Gastroesophageal sphincter (tissue), 4 donors: Measurements from ENCODE around the gene IQCN. TPM values are rescaled to one million over a fixed set of nuclear protein-coding genes. Genes with fewer than 3 reads are reported as not detected.
A peak's percentile ranks its signal among the peaks of the same experiment; 100 is the strongest.

Experiments
- ATAC-seq: fragments of 150-250 bp; one replicate; pipeline ENCODE4 v1.9.1; 2016; ENCODE audit warnings: mild to moderate bottlenecking, moderate library complexity
- H3K27ac ChIP-seq, 4 donors: fragments of 200-600 bp; sonication (generic) in 3 of 4; 1 replicate in 3 of 4; 2 replicates in 1 of 4; pipeline ENCODE4 v1.5.1; 2016 to 2019
- H3K27me3 ChIP-seq: fragments of 200-600 bp; sonication (generic); one replicate; pipeline ENCODE4 v1.5.1; 2019
- H3K36me3 ChIP-seq, 2 donors: fragments of 200-600 bp; sonication (generic); one replicate each; pipeline ENCODE4 v1.5.1; 2019; ENCODE audit warnings: control low read depth in 1 of 2
- H3K4me1 ChIP-seq, 3 donors: fragments of 200-600 bp; sonication (generic); 1 replicate in 2 of 3; 2 replicates in 1 of 3; pipeline ENCODE4 v1.5.1; 2016 to 2019; ENCODE audit warnings: control low read depth in 2 of 3
- H3K4me3 ChIP-seq, 2 donors: fragments of 200-600 bp; sonication (generic); one replicate each; pipeline ENCODE4 v1.5.1; 2019; ENCODE audit warnings: mild to moderate bottlenecking in 1 of 2, moderate library complexity in 1 of 2
- H3K9me3 ChIP-seq, 3 donors: fragments of 200-600 bp; sonication (generic); one replicate each; pipeline ENCODE4 v1.5.1; 2017 to 2019; ENCODE audit warnings: control low read depth in 2 of 3
- CTCF ChIP-seq, 4 experiments: fragments of 200-600 bp in 2 of 4; fragments of 450-650 bp in 2 of 4; sonication (generic) in 1 of 4; IDR thresholded peaks; one replicate each; pipeline ENCODE4 v1.5.1; 2017 to 2019; ENCODE audit warnings: antibody characterized with exemption in 4 of 4, mild to moderate bottlenecking in 2 of 4, moderate library complexity in 2 of 4
- EP300 ChIP-seq: sonication (generic); formaldehyde crosslinking; IDR thresholded peaks from one replicate; pipeline ENCODE4 v1.6.1; 2017; ENCODE audit warnings: antibody characterized with exemption, mild to moderate bottlenecking
- POLR2A ChIP-seq, 2 donors: fragments of 450-650 bp; IDR thresholded peaks; one replicate each; pipeline ENCODE4 v1.6.1; 2017; ENCODE audit warnings: antibody characterized with exemption in 2 of 2, mild to moderate bottlenecking in 2 of 2, moderate library complexity in 1 of 2
- POLR2AphosphoS5 ChIP-seq: sonication (generic); formaldehyde crosslinking; IDR thresholded peaks from one replicate; pipeline ENCODE4 v1.6.1; 2017; ENCODE audit warnings: antibody characterized with exemption
- WGBS, 2 donors: methylation state at CpG; one replicate each; pipeline ENCODE4 v1.1.5; 2018; ENCODE audit warnings: low coverage in 1 of 2; 5-methylcytosine and 5-hydroxymethylcytosine counted together
- total RNA-seq, 4 donors: library from RNA; depleted of rRNA; stranded (reverse); fragments of >200 nt; gene quantifications; one replicate each; pipeline ENCODE4 v1.1.0, GENCODE V29; 2016

Gene IQCN
- total RNA-seq, 4 donors from 2014 or later, result 0.27 to 4.4 (median 1.3) TPM

- TF ChIP-seq POLR2AphosphoS5, result no peak
- no peak for TF ChIP-seq CTCF (IDR thresholded peaks at IDR 0.05)
- TF ChIP-seq POLR2A (IDR thresholded peaks at IDR 0.05), result no peak
- TF ChIP-seq EP300, result no peak
- 79 to 83% methylated on average over 2 to 3 of the region's 21 CpGs for WGBS, 2 donors
- no peaks in the 10 kb centered on the region for H3K36me3 ChIP-seq
- peaks cover 5 to 51% (median 22%) of the 10 kb centered on the region in 3 donors for H3K4me1 ChIP-seq
- peak overlapping the region in 3 of 4 donors; percentile 68 to 99 (median 72) for H3K27ac ChIP-seq
- H3K4me3 ChIP-seq, result no peak overlapping the region
- H3K9me3 ChIP-seq, result no peaks in the 10 kb centered on the region
- no peaks in the 10 kb centered on the region for H3K27me3 ChIP-seq
- no peak for ATAC-seq
Observed at GRCh38 chr19:18286973-18287635, 12.9 kb upstream of the IQCN start.

- 52 to 64% methylated on average over 7 to 8 of the region's 12 CpGs for WGBS, 2 donors
- H3K4me1 ChIP-seq, result peaks cover 5 to 34% (median 12%) of the 10 kb centered on the region in 3 donors
- ATAC-seq, result no peak
Observed at GRCh38 chr19:18284712-18285360, 10.6 kb upstream of the IQCN start.

GRCh38 chr19:18283338-18283737 lies 9.1 kb upstream of the IQCN start:
- no peaks in the 10 kb centered on the region for H3K9me3 ChIP-seq
- WGBS, 2 donors, result 96 to 98% methylated on average over 4 to 5 of the region's 5 CpGs
- peak overlapping the region; percentile 89 to 100 (median 100) for H3K27ac ChIP-seq
- no peaks in the 10 kb centered on the region for H3K27me3 ChIP-seq
- TF ChIP-seq POLR2A (IDR thresholded peaks at IDR 0.05), result no peak
- no peak for TF ChIP-seq POLR2AphosphoS5
- no peak for TF ChIP-seq CTCF (IDR thresholded peaks at IDR 0.05)
- TF ChIP-seq EP300, result no peak
- H3K4me3 ChIP-seq, result no peak overlapping the region
- no peak for ATAC-seq
- H3K36me3 ChIP-seq, result peaks cover 0 to 8% of the 10 kb centered on the region in 2 donors
- peaks cover 5 to 40% (median 20%) of the 10 kb centered on the region in 3 donors for H3K4me1 ChIP-seq

More at GRCh38 chr19:18284712-18285360, 10.6 kb upstream of the IQCN start:
- no peak for TF ChIP-seq POLR2A (IDR thresholded peaks at IDR 0.05)
- TF ChIP-seq EP300, result no peak
- no peak for TF ChIP-seq CTCF (IDR thresholded peaks at IDR 0.05)
- TF ChIP-seq POLR2AphosphoS5, result no peak
- Histone ChIP-seq H3K4me3 (no peak overlapping the region), H3K9me3 (no peaks in the 10 kb centered on the region), H3K27me3 (no peaks in the 10 kb centered on the region), H3K27ac (peak overlapping the region in 3 of 4 donors; percentile 2 to 60 (median 59)), H3K36me3 (no peaks in the 10 kb centered on the region)

GRCh38 chr19:18282788-18283141 lies 8.5 kb upstream of the IQCN start:
- H3K4me1 ChIP-seq, result peaks cover 5 to 41% (median 25%) of the 10 kb centered on the region in 3 donors
- H3K4me3 ChIP-seq, result peak overlapping the region in 1 of 2 donors; percentile 99
- WGBS, 2 donors, result 53 to 62% methylated on average over 3 to 4 of the region's 4 CpGs

GRCh38 chr19:18282021-18282787 lies 8.0 kb upstream of the IQCN start:
- Histone ChIP-seq H3K9me3 (no peaks in the 10 kb centered on the region), H3K27me3 (no peaks in the 10 kb centered on the region), H3K4me3 (peak overlapping the region; percentile 35 to 99), H3K36me3 (peaks cover 0 to 16% of the 10 kb centered on the region in 2 donors), H3K4me1 (peaks cover 5 to 43% (median 29%) of the 10 kb centered on the region in 3 donors), H3K27ac (peak overlapping the region; percentile 89 to 100 (median 100))
- peak in 2 of 4 experiments; percentile 27 to 30 for TF ChIP-seq CTCF (IDR thresholded peaks at IDR 0.05)
- peak; percentile 27 to 35 for TF ChIP-seq POLR2A (IDR thresholded peaks at IDR 0.05)
- no peak for TF ChIP-seq EP300
- peak; percentile 87 for TF ChIP-seq POLR2AphosphoS5
- ATAC-seq, result no peak
- 4% methylated on average over 5 of the region's 27 CpGs; no CpG with 5 or more reads in 1 of the 2 donors for WGBS, 2 donors

More at GRCh38 chr19:18282788-18283141, 8.5 kb upstream of the IQCN start:
- no peaks in the 10 kb centered on the region for H3K9me3 ChIP-seq
- ATAC-seq, result no peak
- TF ChIP-seq EP300, result no peak
- no peak for TF ChIP-seq POLR2AphosphoS5
- H3K27me3 ChIP-seq, result no peaks in the 10 kb centered on the region
- H3K27ac ChIP-seq, result peak overlapping the region; percentile 89 to 100 (median 100)
- H3K36me3 ChIP-seq, result peaks cover 0 to 13% of the 10 kb centered on the region in 2 donors
